IMR-90 (cell line): ENCODE results near the gene VGLL1. TPM values are rescaled to one million over a fixed set of nuclear protein-coding genes. Genes with fewer than 3 reads are reported as not detected.

ENCODE experiments used
- ATAC-seq: fragments of 200-7000 bp; cut with Tn5 transposase; 2 replicates; pipeline ENCODE4 v1.9.1; 2020; ENCODE audit warnings: low read depth, mild to moderate bottlenecking, moderate library complexity
- BruUV-seq: library from RNA; stranded (reverse); fragments of 400-500 nt; replicated peaks from 2 replicates; lab custom pipeline; 2021; lab: Mats Ljungman, UMichigan
- CTCF ChIA-PET: fragments of 300-600 bp; formaldehyde crosslinking; extraction: SDS; loops from one replicate; lab custom pipeline; 2021; ENCODE audit warnings: antibody characterized with exemption; lab: Yijun Ruan, JAX
- POLR2A ChIA-PET: fragments of 300-600 bp; sonication (Branson Sonifier 250); formaldehyde crosslinking; loops from one replicate; lab custom pipeline; 2022; ENCODE audit warnings: antibody characterized with exemption; ENCODE audit not compliant: unreplicated experiment; lab: Charles Lee
- DNase-seq: peaks from one replicate; pipeline ENCODE4 v3.0.0; 2013
- H2AFZ ChIP-seq: replicated peaks from 2 replicates; pipeline ENCODE3; 2013; ENCODE audit warnings: low read length, mild to moderate bottlenecking; ENCODE audit not compliant: poor library complexity
- H2AK5ac ChIP-seq: 2 replicates; pipeline ENCODE4 v1.6.1; 2013; ENCODE audit warnings: low read depth, low read length, inconsistent platforms
- H2AK9ac ChIP-seq: replicated peaks from 2 replicates; pipeline ENCODE3; 2013; ENCODE audit warnings: mild to moderate bottlenecking, low read depth, low read length, moderate library complexity; ENCODE audit not compliant: poor library complexity
- H2BK120ac ChIP-seq: 2 replicates; pipeline ENCODE4 v1.6.1; 2013; ENCODE audit warnings: low read depth, low read length, inconsistent platforms
- H2BK15ac ChIP-seq: 3 replicates; pipeline ENCODE4 v1.6.1; 2013; ENCODE audit warnings: low read depth, low read length, inconsistent platforms
- H2BK20ac ChIP-seq: 2 replicates; pipeline ENCODE4 v1.6.1; 2013; ENCODE audit warnings: low read depth, mild to moderate bottlenecking, inconsistent platforms, low read length, moderate library complexity
- H2BK5ac ChIP-seq: 2 replicates; pipeline ENCODE4 v1.6.1; 2013; ENCODE audit warnings: mild to moderate bottlenecking, low read depth, low read length, inconsistent platforms; ENCODE audit not compliant: poor library complexity, severe bottlenecking
- H3K14ac ChIP-seq: replicated peaks from 2 replicates; pipeline ENCODE4 v1.6.1; 2013; ENCODE audit warnings: low read depth, low read length, inconsistent platforms
- H3K18ac ChIP-seq: 2 replicates; pipeline ENCODE4 v1.6.1; 2013; ENCODE audit warnings: low read depth, low read length, control low read depth
- H3K23ac ChIP-seq: 2 replicates; pipeline ENCODE4 v1.6.1; 2013; ENCODE audit warnings: low read depth, low read length, inconsistent platforms
- H3K27ac ChIP-seq: 2 replicates; pipeline ENCODE4 v1.5.1; 2013; ENCODE audit warnings: mild to moderate bottlenecking, control low read depth, low read length; ENCODE audit not compliant: insufficient read depth
- H3K27me3 ChIP-seq: 2 replicates; pipeline ENCODE4 v1.6.1; 2013; ENCODE audit warnings: low read length; ENCODE audit not compliant: control insufficient read depth, insufficient read depth
- H3K36me3 ChIP-seq: 2 replicates; pipeline ENCODE4 v1.6.1; 2013; ENCODE audit warnings: low read length, mixed read lengths; ENCODE audit not compliant: control insufficient read depth, insufficient read depth
- H3K4ac ChIP-seq: 2 replicates; pipeline ENCODE4 v1.6.1; 2013; ENCODE audit warnings: low read depth, low read length, inconsistent platforms
- H3K4me1 ChIP-seq: 2 replicates; pipeline ENCODE4 v1.6.1; 2013; ENCODE audit warnings: low read length, mixed read lengths; ENCODE audit not compliant: control insufficient read depth, insufficient read depth
- H3K4me2 ChIP-seq: 2 replicates; pipeline ENCODE4 v1.6.1; 2013; ENCODE audit warnings: low read depth, mild to moderate bottlenecking, control low read depth, low read length, moderate library complexity
- H3K4me3 ChIP-seq: 2 replicates; pipeline ENCODE4 v1.5.1; 2013; ENCODE audit warnings: low read depth, mild to moderate bottlenecking, control low read depth, low read length, moderate library complexity; ENCODE audit not compliant: insufficient read depth
- H3K56ac ChIP-seq: 2 replicates; pipeline ENCODE4 v1.6.1; 2013; ENCODE audit warnings: low read length, inconsistent platforms; ENCODE audit not compliant: insufficient read depth; ENCODE audit errors: extremely low read depth
- H3K79me1 ChIP-seq, 2 experiments: 2 replicates each; pipeline ENCODE4 v1.6.1; 2013; ENCODE audit warnings: low read length in 2 of 2, inconsistent platforms in 1 of 2, low read depth in 1 of 2
- H3K9ac ChIP-seq: 2 replicates; pipeline ENCODE4 v1.6.1; 2013; ENCODE audit warnings: low read depth, low read length, control low read depth
- H3K9me1 ChIP-seq: 2 replicates; pipeline ENCODE4 v1.6.1; 2013; ENCODE audit warnings: low read length, inconsistent platforms; ENCODE audit not compliant: insufficient read depth
- H3K9me3 ChIP-seq: 2 replicates; pipeline ENCODE4 v1.6.1; 2013; ENCODE audit warnings: low read length; ENCODE audit not compliant: control insufficient read depth, insufficient read depth
- H4K20me1 ChIP-seq: 2 replicates; pipeline ENCODE4 v1.6.1; 2013; ENCODE audit warnings: low read length, inconsistent platforms; ENCODE audit not compliant: insufficient read depth
- H4K5ac ChIP-seq: 2 replicates; pipeline ENCODE4 v1.6.1; 2013; ENCODE audit warnings: mild to moderate bottlenecking, low read depth, low read length, control low read depth
- H4K8ac ChIP-seq, 2 experiments: 2 replicates each; pipeline ENCODE4 v1.6.1; 2013; ENCODE audit warnings: low read depth in 2 of 2, low read length in 2 of 2, control low read depth in 1 of 2, inconsistent platforms in 1 of 2
- H4K91ac ChIP-seq: 2 replicates; pipeline ENCODE4 v1.6.1; 2013; ENCODE audit warnings: low read depth, low read length, inconsistent platforms; ENCODE audit not compliant: insufficient read depth
- BHLHE40 ChIP-seq: fragments of 150-350 bp; IDR thresholded peaks from 2 replicates; pipeline ENCODE4 v1.6.1; 2016; ENCODE audit warnings: mild to moderate bottlenecking, low read depth, low read length
- CEBPB ChIP-seq: IDR thresholded peaks from 2 replicates; pipeline ENCODE4 v1.6.1; 2012; ENCODE audit warnings: low read depth, low read length, improper control_type of control experiment
- CHD1 ChIP-seq: IDR thresholded peaks from 2 replicates; pipeline ENCODE4 v1.6.1; 2012; ENCODE audit warnings: low read depth, low read length, improper control_type of control experiment
- CTCF ChIP-seq: conservative IDR thresholded peaks from 2 replicates; pipeline ENCODE4 v1.5.1; 2012; ENCODE audit warnings: mild to moderate bottlenecking, low read depth, low read length, improper control_type of control experiment
- ELK1 ChIP-seq: fragments of 150-350 bp; IDR thresholded peaks from 2 replicates; pipeline ENCODE4 v1.6.1; 2016; ENCODE audit warnings: low read depth, mild to moderate bottlenecking, low read length, moderate library complexity, borderline replicate concordance
- MAFK ChIP-seq: IDR thresholded peaks from 2 replicates; pipeline ENCODE4 v1.6.1; 2012; ENCODE audit warnings: low read depth, low read length, improper control_type of control experiment
- MAZ ChIP-seq: IDR thresholded peaks from 2 replicates; pipeline ENCODE4 v1.6.1; 2012; ENCODE audit warnings: low read depth, mild to moderate bottlenecking, low read length, improper control_type of control experiment, moderate library complexity, borderline replicate concordance
- MXI1 ChIP-seq: IDR thresholded peaks from 2 replicates; pipeline ENCODE4 v1.6.1; 2012; ENCODE audit warnings: low read depth, mild to moderate bottlenecking, low read length, moderate library complexity, borderline replicate concordance
- NFE2L2 ChIP-seq: fragments of 150-350 bp; IDR thresholded peaks from 2 replicates; pipeline ENCODE4 v1.6.1; 2016; ENCODE audit warnings: low read depth, mild to moderate bottlenecking, low read length
- POLR2A ChIP-seq: IDR thresholded peaks from 2 replicates; pipeline ENCODE4 v1.6.1; 2012; ENCODE audit warnings: mild to moderate bottlenecking, low read depth, low read length
- RAD21 ChIP-seq: IDR thresholded peaks from 2 replicates; pipeline ENCODE4 v1.6.1; 2012; ENCODE audit warnings: low read length, improper control_type of control experiment
- RFX5 ChIP-seq: IDR thresholded peaks from 2 replicates; pipeline ENCODE4 v1.8.0; 2012; ENCODE audit warnings: low read depth, mild to moderate bottlenecking, low read length, moderate library complexity
- SMC3 ChIP-seq: fragments of 150-350 bp; IDR thresholded peaks from 2 replicates; pipeline ENCODE4 v1.6.1; 2016; ENCODE audit warnings: low read depth, mild to moderate bottlenecking, antibody characterized with exemption, low read length, moderate library complexity
- WGBS, 2 experiments: methylation state at CpG; one replicate each; pipeline versions ENCODE4 v1.1.5 to v1.1.7; 2013; ENCODE audit warnings: missing lambda C conversion rate in 2 of 2; ENCODE audit not compliant: insufficient read length in 1 of 2; ENCODE audit errors: extremely low coverage in 2 of 2; 5-methylcytosine and 5-hydroxymethylcytosine counted together
- dilution Hi-C: fragments of 300-500 bp; cut with HindIII; formaldehyde crosslinking; loops from one replicate; pipeline ENCODE4 v1.14.3; 2018; ENCODE audit warnings: low sequenced_read_pairs; ENCODE audit not compliant: unreplicated experiment
- in situ Hi-C: fragments of 300-500 bp; cut with MboI; formaldehyde crosslinking; loops from 3 replicates; pipeline ENCODE4 v1.14.3; 2019; ENCODE audit warnings: low sequenced_read_pairs, inconsistent platforms, mixed read lengths
- intact Hi-C: fragments of 100-400 bp; cut with micrococcal nuclease; formaldehyde crosslinking; loops from 2 replicates; pipeline ENCODE4 v1.10.0; 2022
- polyA plus RNA-seq, 3 experiments: library from polyadenylated mRNA; depleted of rRNA; stranded (reverse); fragments of >200 nt; gene quantifications; 2 replicates each; pipeline ENCODE4 v1.2.3, GENCODE V29; 2012; ENCODE audit warnings: low replicate concordance in 1 of 3
- total RNA-seq: library from RNA; depleted of rRNA; stranded (reverse); fragments of >200 nt; gene quantifications from 2 replicates; pipeline ENCODE4 v1.2.3, GENCODE V29; 2012

Gene VGLL1
- total and polyA plus RNA-seq, 2 of the 4 experiments (the other 2 are of a cell fraction): not detected

- Histone ChIP-seq H3K9me3 (no peaks in the 10 kb centered on the region), H2BK15ac (no peak overlapping the region), H3K27ac (no peak overlapping the region), H3K79me1 (no peaks in the 10 kb centered on the region), H2AK9ac (no peak overlapping the region), H2AK5ac (no peak overlapping the region), H3K18ac (no peak overlapping the region), H2BK120ac (no peak overlapping the region), H3K14ac (no peak overlapping the region), H3K4me1 (no peaks in the 10 kb centered on the region), H3K56ac (no peak overlapping the region), H4K5ac (no peak overlapping the region), H3K4ac (no peak overlapping the region), H2AFZ (no peak overlapping the region), H4K91ac (no peak overlapping the region), H3K4me3 (no peak overlapping the region), H2BK5ac (no peak overlapping the region), H3K27me3 (peaks cover 12% of the 10 kb centered on the region), H3K9me1 (no peaks in the 10 kb centered on the region), H2BK20ac (no peak overlapping the region), H3K36me3 (no peaks in the 10 kb centered on the region), H3K9ac (no peak overlapping the region), H3K23ac (no peak overlapping the region), H4K8ac (no peak overlapping the region), H4K20me1 (no peaks in the 10 kb centered on the region), H3K4me2 (no peak overlapping the region)
- TF ChIP-seq NFE2L2 (no peak), MAFK (no peak), MAZ (no peak), CEBPB (no peak), MXI1 (no peak), BHLHE40 (no peak), RAD21 (no peak), CTCF (no peak), CHD1 (no peak), POLR2A (no peak), RFX5 (no peak), SMC3 (no peak), ELK1 (no peak)
- BruUV-seq: no TSS peak
- DNase-seq (no peak), ATAC-seq (no peak)
- dilution Hi-C loops: no loop called here
- WGBS, 2 experiments: 53% methylated on average over 5 of the region's 5 CpGs; no CpG with 5 or more reads in 1 of the 2 experiments
- in situ Hi-C loops: no loop called here
- ChIA-PET CTCF (no interaction called here), POLR2A (no interaction called here)
- intact Hi-C loops: no loop called here
Observed at GRCh38 chrX:136549226-136549625, 17.2 kb downstream of the VGLL1 start.
